Measurements from ENCODE around the gene GTF2F2. TPM values are rescaled to one million over a fixed set of nuclear protein-coding genes. Genes with fewer than 3 reads are reported as not detected.

The GTF2F2 gene
- total RNA-seq, 2 donors from 2014 or later: 18.7 to 20.5 TPM

DNA sequence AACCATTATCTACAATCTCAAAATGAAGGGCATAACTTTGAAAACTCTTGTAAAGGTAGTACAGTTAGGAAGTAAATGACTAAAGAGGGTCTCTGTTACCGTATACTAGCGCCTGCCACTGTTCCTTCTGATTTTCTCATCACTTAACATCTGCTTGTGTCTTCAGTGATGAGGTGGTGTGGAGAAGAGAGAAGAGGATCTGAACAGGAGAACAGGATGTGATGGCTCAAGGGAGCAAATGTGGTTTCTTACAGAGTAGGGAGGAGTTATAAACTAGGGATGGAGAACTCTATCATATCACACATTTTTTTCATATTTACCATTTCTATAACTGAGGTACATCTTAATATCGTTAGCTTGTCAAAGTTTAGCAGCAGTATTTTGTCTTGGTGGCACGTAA is 79.4 kb downstream of the GTF2F2 start:
- H3K36me3 ChIP-seq: no peaks in the 10 kb centered on the region
- H3K4me1 ChIP-seq: no peaks in the 10 kb centered on the region
- H3K27me3 ChIP-seq: no peaks in the 10 kb centered on the region
- H3K27ac ChIP-seq: no peak overlapping the region
- no peak overlapping the region for H3K9ac ChIP-seq (ENCODE audit: low read depth in 2 of 2, low read length in 2 of 2)
- H3K4me3 ChIP-seq: no peak overlapping the region
- no peaks in the 10 kb centered on the region for H3K9me3 ChIP-seq
- TF ChIP-seq, protein P1, sequence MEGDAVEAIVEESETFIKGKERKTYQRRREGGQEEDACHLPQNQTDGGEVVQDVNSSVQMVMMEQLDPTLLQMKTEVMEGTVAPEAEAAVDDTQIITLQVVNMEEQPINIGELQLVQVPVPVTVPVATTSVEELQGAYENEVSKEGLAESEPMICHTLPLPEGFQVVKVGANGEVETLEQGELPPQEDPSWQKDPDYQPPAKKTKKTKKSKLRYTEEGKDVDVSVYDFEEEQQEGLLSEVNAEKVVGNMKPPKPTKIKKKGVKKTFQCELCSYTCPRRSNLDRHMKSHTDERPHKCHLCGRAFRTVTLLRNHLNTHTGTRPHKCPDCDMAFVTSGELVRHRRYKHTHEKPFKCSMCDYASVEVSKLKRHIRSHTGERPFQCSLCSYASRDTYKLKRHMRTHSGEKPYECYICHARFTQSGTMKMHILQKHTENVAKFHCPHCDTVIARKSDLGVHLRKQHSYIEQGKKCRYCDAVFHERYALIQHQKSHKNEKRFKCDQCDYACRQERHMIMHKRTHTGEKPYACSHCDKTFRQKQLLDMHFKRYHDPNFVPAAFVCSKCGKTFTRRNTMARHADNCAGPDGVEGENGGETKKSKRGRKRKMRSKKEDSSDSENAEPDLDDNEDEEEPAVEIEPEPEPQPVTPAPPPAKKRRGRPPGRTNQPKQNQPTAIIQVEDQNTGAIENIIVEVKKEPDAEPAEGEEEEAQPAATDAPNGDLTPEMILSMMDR (IDR thresholded peaks at IDR 0.05): no peak
- intact Hi-C loops (cut with DNase I): loop anchor here (10.0 kb wide), 1 partner anchor 85 kb away; no protein-coding TSS in a partner anchor
- no peak for DNase-seq

DNA sequence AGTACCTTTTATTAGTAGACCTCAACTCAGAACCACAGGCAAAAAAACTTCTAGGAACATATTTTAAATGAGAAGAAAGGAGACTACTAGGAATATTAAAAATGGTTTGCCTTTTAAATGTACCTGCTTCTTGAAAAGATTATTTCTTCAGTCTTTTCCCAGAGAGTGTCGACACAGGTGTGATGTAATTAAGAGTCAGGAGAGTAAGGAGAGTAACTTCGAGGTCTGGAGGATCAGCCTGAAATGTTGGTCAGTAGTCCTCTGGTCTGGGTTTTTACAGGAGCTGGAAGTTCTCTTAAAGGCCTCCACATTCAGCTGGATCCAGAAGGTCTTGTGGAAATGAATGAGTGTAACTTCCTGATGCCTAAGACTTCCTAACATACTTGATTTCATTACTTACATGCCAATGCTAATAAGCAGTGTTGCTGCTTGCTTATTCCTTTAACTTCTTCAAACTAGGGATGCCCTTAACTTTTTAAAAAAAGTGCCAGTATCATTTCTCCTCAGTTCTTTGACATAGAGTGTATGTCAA is 80.5 kb downstream of the GTF2F2 start, which contains the start of gene KCTD4:
KCTD4 (minus strand) TSS at position 345 of the 532 bp plus-strand sequence. CDS start 6,478 bp downstream, outside the sequence.
- no peaks in the 10 kb centered on the region for H3K4me1 ChIP-seq
- H3K36me3 ChIP-seq: no peaks in the 10 kb centered on the region
- no peak within 1 kb of the TSS for H3K9ac ChIP-seq (ENCODE audit: low read depth in 2 of 2, low read length in 2 of 2)
- no peak within 1 kb of the TSS for H3K4me3 ChIP-seq
- intact Hi-C loops (cut with DNase I): no loop called here
- no peak within 1 kb of the TSS for H3K27ac ChIP-seq
- H3K9me3 ChIP-seq: no peaks in the 10 kb centered on the region
- DNase-seq: no peak
- TF ChIP-seq, protein P1 (IDR thresholded peaks at IDR 0.05): no peak
- H3K27me3 ChIP-seq: no peaks in the 10 kb centered on the region

DNA sequence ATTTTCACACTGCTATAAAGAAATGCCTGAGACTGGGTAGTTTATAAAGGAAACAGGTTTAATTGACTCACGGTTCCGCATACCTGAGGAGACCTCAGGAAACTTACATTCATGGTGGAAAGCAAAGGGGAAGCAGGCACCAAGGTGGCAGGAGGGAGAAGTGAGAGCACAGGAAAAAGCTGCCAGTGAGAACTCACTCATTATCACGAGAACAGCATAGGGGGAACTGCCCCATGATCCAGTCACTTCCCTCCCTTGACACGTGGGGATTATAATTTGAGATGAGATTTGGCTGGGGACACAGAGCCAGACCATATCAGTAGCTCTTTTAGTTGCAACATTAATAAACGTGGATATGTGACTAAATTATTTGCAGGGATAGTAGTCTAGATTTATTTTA is 84.8 kb downstream of the GTF2F2 start:
- intact Hi-C loops (cut with DNase I): no loop called here
- DNase-seq: no peak
- TF ChIP-seq, protein P1 (IDR thresholded peaks at IDR 0.05): no peak
- Histone ChIP-seq H3K27me3 (no peaks in the 10 kb centered on the region), H3K9me3 (no peaks in the 10 kb centered on the region), H3K9ac (ENCODE audit: low read depth in 2 of 2, low read length in 2 of 2) (no peak overlapping the region), H3K4me1 (peaks cover 3% of the 10 kb centered on the region), H3K36me3 (no peaks in the 10 kb centered on the region), H3K27ac (no peak overlapping the region), H3K4me3 (no peak overlapping the region)

DNA sequence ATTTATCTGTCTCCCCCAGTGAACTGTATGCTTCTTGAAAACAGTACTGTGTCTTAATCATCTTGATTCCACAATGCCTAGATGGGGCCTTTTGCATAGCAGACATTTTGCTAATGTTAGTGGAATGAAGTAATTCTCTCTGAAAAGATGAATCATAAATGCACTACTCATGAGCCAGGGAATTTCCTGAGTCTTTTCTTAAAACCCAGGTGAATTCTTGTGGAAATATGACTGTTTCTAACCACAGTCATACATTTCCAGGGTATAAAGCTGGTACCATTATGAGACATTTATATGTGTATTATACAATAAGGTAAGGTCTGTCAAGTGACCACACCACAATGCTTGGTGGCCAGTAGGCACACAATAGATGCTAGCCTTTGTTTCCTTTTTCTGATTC is 86.0 kb downstream of the GTF2F2 start:
- TF ChIP-seq, protein P1 (IDR thresholded peaks at IDR 0.05): no peak
- peak overlapping the region; percentile 25 for H3K27ac ChIP-seq
- no peak overlapping the region for H3K4me3 ChIP-seq
- H3K9ac ChIP-seq (ENCODE audit: low read depth in 2 of 2, low read length in 2 of 2): no peak overlapping the region
- intact Hi-C loops (cut with DNase I): no loop called here
- H3K36me3 ChIP-seq: no peaks in the 10 kb centered on the region
- H3K27me3 ChIP-seq: no peaks in the 10 kb centered on the region
- no peaks in the 10 kb centered on the region for H3K9me3 ChIP-seq
- DNase-seq: no peak
- H3K4me1 ChIP-seq: peaks cover 3% of the 10 kb centered on the region

DNA sequence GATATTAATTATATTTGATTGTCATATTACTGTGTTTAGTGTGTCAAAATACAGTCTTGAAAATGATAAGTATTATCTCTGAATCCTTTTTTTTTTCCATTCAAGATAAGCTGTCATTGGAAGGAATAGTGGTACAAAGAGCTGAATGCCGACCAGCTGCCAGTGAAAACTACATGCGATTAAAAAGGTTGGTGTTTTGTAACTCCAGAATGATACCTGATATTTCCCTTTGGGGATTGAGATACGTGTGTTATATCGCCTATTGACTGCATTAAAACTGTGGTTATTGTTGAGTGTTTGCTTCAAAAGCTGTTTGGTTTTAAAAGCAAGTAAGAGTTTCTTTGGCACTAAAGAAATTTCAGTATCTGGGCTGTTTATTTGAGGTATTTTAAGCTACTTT is 87.0 kb downstream of the GTF2F2 start:
- Histone ChIP-seq H3K27ac (no peak overlapping the region), H3K4me3 (no peak overlapping the region), H3K9me3 (no peaks in the 10 kb centered on the region), H3K9ac (ENCODE audit: low read depth in 2 of 2, low read length in 2 of 2) (no peak overlapping the region), H3K4me1 (peaks cover 3% of the 10 kb centered on the region), H3K36me3 (no peaks in the 10 kb centered on the region), H3K27me3 (no peaks in the 10 kb centered on the region)
- intact Hi-C loops (cut with DNase I): no loop called here
- TF ChIP-seq, protein P1 (IDR thresholded peaks at IDR 0.05): no peak
- no peak for DNase-seq

All from colonic mucosa (tissue), 4 donors.